ENCODE results near the gene VWA8.

VWA8 gene

DNA sequence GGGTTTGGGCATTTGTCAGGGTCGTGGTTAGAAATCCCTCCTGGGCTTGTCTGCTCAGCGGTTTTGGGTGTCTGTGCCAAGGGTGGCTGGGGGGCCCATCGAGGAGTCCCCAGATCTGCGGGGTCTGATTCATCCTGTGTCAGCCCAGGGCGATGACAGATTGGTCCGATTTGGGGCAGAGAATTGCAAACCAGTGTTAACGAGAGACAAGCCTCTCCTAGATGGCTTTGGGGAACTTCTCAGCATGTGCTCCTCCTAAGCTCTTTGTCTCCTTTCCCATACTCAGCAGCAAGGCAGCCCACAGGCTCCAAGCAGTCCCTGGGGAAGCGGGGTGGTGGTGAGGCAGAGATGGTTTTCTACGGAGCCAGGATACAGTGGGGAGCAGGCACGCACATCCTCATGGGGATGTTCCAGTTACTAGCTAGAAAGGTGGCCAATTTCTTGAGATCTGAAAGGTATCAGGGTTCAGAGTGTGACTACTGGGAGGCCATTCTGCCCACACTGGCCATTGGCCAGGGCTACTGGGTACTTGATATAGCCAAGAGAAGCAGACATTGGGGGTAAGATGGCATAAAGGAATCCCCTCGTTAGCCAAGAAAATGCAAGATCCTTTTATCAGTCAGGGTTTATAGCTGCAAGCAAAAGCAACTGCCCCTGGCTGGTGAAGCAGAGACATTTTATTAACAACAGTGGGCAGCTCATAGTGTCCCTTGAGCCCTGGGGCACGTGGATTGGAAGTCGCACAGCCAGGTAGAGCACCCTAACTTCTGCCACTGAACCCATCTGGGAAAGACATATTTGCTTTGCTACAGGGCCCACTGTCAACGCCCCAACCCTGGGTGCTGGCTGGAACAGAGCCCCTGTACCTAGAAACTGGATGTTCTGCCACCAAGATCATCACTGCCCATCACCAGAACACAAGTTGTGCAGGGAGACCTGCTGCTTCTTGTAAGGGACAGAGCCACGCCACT is 440.0 kb downstream of the VWA8 start:
- no peak for DNase-seq (ENCODE audit: low spot score)

DNA sequence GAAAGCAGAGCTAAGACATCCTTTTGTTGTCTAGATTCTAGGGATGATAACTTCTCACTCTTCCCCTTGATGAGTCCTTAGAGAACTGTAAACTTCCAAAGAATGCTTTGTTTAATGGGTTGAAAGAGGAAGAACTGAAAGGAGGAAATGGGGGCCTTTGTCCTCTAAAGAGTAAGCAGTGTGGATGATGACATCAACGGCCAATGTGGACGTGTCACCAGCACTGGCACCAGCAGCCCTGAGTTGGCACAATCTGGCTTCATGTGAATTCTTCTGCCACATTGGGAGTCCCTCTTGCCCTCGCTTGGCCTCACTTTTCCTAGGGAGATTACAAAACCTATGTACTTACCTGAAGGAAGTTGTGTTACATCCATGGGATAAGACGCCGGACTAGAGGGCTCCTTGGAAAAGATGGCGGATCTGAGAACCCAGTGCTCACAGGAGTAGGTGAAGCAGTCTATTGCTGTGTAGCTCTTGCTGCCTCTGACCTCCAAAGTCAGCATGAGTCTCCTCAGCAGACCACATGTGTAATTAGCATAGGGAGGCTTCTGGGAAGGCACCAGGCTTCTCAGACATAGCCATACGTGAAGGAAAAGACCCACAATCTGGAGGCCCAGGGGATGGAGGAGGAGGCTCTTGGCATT is 440.8 kb downstream of the VWA8 start:
- DNase-seq (ENCODE audit: low spot score), result no peak

Small RNA genes within 50 kb of the gene (small RNA-seq; reads per million reads assigned to genes)
- gene RN7SL515P (0 to 0.09 reads per million in 2 experiments), gene RNU6-74P (0 reads per million in 2 experiments), gene RPS28P8 (0 reads per million in 2 experiments)

Measured in SK-N-DZ (cell line).